K562 (cell line): ENCODE results near the gene GPC2.

ENCODE experiments used
- CLOCK ChIP-seq: fragments of 250-450 bp; sonication (Bioruptor Pico); IDR thresholded peaks from 2 replicates; pipeline ENCODE4 v1.4.0; 2020; ENCODE audit warnings: mild to moderate bottlenecking, moderate library complexity, borderline replicate concordance
- CREB1 ChIP-seq, 2 experiments: sonication (generic) in 1 of 2; formaldehyde crosslinking in 1 of 2; IDR thresholded peaks; 2 replicates each; pipeline versions ENCODE4 v1.6.1 to v1.8.0; 2012 to 2022; ENCODE audit warnings: inconsistent platforms in 1 of 2, mild to moderate bottlenecking in 1 of 2, missing genetic modification reagents in 1 of 2, moderate library complexity in 1 of 2
- DMBX1 ChIP-seq: fragments of 250-450 bp; sonication (Bioruptor Pico); IDR thresholded peaks from 2 replicates; pipeline ENCODE4 v1.8.0; 2022; ENCODE audit warnings: inconsistent platforms, mild to moderate bottlenecking, moderate library complexity, borderline replicate concordance
- EGR1 ChIP-seq: fragments of 450-650 bp; conservative IDR thresholded peaks from 2 replicates; pipeline ENCODE4 v1.6.1; 2017; ENCODE audit warnings: mild to moderate bottlenecking
- EZH2 ChIP-seq: IDR thresholded peaks from 2 replicates; pipeline ENCODE4 v1.6.1; 2012; ENCODE audit warnings: low read depth, mild to moderate bottlenecking, inconsistent platforms, low read length, borderline replicate concordance
- MAFK ChIP-seq: IDR thresholded peaks from 2 replicates; pipeline ENCODE4 v1.6.1; 2011; ENCODE audit warnings: low read length, improper control_type of control experiment
- PPARD ChIP-seq: fragments of 250-450 bp; sonication (Bioruptor Pico); IDR thresholded peaks from 2 replicates; pipeline ENCODE4 v1.8.0; 2022; ENCODE audit warnings: inconsistent platforms, mild to moderate bottlenecking, moderate library complexity
- TAF1 ChIP-seq: IDR thresholded peaks from 2 replicates; pipeline ENCODE4 v1.6.1; 2011; ENCODE audit warnings: mild to moderate bottlenecking, low read length, moderate library complexity; ENCODE audit not compliant: insufficient read depth, control insufficient read depth, severe bottlenecking; ENCODE audit errors: extremely low read depth
- TRIM24 ChIP-seq, 2 experiments: fragments of 450-650 bp; IDR thresholded peaks; 2 replicates each; pipeline ENCODE4 v1.6.1; 2016
- ZFPM2 ChIP-seq: fragments of 250-450 bp; sonication (Bioruptor Pico); IDR thresholded peaks from 2 replicates; pipeline ENCODE4 v1.5.1; 2022; ENCODE audit warnings: mild to moderate bottlenecking
- ZNF717 ChIP-seq: fragments of 250-450 bp; sonication (Bioruptor Pico); IDR thresholded peaks from 2 replicates; pipeline ENCODE4 v1.5.0; 2021
- ZSCAN29 ChIP-seq: fragments of 450-650 bp; IDR thresholded peaks from 2 replicates; pipeline ENCODE4 v1.6.1; 2017

GRCh38 chr7:100130608-100131453 lies 46.4 kb downstream of the GPC2 start:
- TF ChIP-seq PPARD (no peak), ZNF717 (CRISPR knock-in tag) (no peak), TAF1 (no peak), DMBX1 (CRISPR knock-in tag) (peak; percentile 22; the same call in 1 of the 2 replicates), CLOCK (no peak), EZH2 (no peak), EGR1 (no peak), ZSCAN29 (no peak), ZFPM2 (CRISPR knock-in tag) (no peak), MAFK (no peak), TRIM24 (IDR thresholded peaks at IDR 0.05) (peak in 1 of 2 experiments; percentile 28; a peak in 1 of 4 replicates), CREB1 (IDR thresholded peaks at IDR 0.05) (no peak), CREB1 (CRISPR knock-in tag; IDR thresholded peaks at IDR 0.05) (no peak)
